Adrenal gland (tissue), 5 donors: ENCODE data around the gene TMEM63A.

Source experiments
- POLR2A ChIP-seq, 2 donors: fragments of 450-650 bp; IDR thresholded peaks; one replicate each; pipeline ENCODE4 v1.6.1; 2017; ENCODE audit warnings: antibody characterized with exemption in 2 of 2, mild to moderate bottlenecking in 2 of 2, moderate library complexity in 1 of 2
- TF ChIP-seq, protein P1 (sequence below), 6 experiments: fragments of 450-650 bp in 4 of 6; fragments of 200-600 bp in 2 of 6; sonication (generic) in 1 of 6; IDR thresholded peaks; 1 replicate in 5 of 6; 2 replicates in 1 of 6; pipeline versions ENCODE4 v1.5.1 to v1.8.0; 2016 to 2021; ENCODE audit warnings: antibody characterized with exemption in 6 of 6, mild to moderate bottlenecking in 2 of 6, moderate library complexity in 1 of 6
- donor health status: DM: no; HTN: no; CAD: no.

- TF ChIP-seq, protein P1, sequence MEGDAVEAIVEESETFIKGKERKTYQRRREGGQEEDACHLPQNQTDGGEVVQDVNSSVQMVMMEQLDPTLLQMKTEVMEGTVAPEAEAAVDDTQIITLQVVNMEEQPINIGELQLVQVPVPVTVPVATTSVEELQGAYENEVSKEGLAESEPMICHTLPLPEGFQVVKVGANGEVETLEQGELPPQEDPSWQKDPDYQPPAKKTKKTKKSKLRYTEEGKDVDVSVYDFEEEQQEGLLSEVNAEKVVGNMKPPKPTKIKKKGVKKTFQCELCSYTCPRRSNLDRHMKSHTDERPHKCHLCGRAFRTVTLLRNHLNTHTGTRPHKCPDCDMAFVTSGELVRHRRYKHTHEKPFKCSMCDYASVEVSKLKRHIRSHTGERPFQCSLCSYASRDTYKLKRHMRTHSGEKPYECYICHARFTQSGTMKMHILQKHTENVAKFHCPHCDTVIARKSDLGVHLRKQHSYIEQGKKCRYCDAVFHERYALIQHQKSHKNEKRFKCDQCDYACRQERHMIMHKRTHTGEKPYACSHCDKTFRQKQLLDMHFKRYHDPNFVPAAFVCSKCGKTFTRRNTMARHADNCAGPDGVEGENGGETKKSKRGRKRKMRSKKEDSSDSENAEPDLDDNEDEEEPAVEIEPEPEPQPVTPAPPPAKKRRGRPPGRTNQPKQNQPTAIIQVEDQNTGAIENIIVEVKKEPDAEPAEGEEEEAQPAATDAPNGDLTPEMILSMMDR (IDR thresholded peaks at IDR 0.05): no peak
- TF ChIP-seq POLR2A (IDR thresholded peaks at IDR 0.05): no peak
Measured at GRCh38 chr1:225865514-225865913, 16.7 kb downstream of the TMEM63A start.
